Uterus (tissue), 4 donors: ENCODE data around the gene ANKDD1B. TPM values are rescaled to one million over a fixed set of nuclear protein-coding genes. Genes with fewer than 3 reads are reported as not detected.

Source experiments
- DNase-seq, 2 donors: peaks; one replicate each; pipeline ENCODE4 v3.0.0-alpha.2; 2019 to 2020
- H3K27ac ChIP-seq, 2 donors: fragments of 200-600 bp; sonication (generic); 1 replicate in 1 of 2; 2 replicates in 1 of 2; pipeline ENCODE4 v1.5.1; 2016 to 2018
- H3K27me3 ChIP-seq, 2 donors: fragments of 200-600 bp; sonication (generic); one replicate each; pipeline ENCODE4 v1.5.1; 2018 to 2019; ENCODE audit warnings: control low read depth in 1 of 2
- H3K36me3 ChIP-seq, 2 donors: fragments of 200-600 bp; sonication (generic); one replicate each; pipeline ENCODE4 v1.5.1; 2019; ENCODE audit warnings: control low read depth in 1 of 2
- H3K4me1 ChIP-seq, 2 donors: fragments of 200-600 bp; sonication (generic); one replicate each; pipeline ENCODE4 v1.5.1; 2018 to 2019; ENCODE audit warnings: control low read depth in 1 of 2
- H3K4me3 ChIP-seq, 2 donors: fragments of 200-600 bp; sonication (generic); 1 replicate in 1 of 2; 2 replicates in 1 of 2; pipeline ENCODE4 v1.5.1; 2018 to 2019; ENCODE audit warnings: mild to moderate bottlenecking in 1 of 2
- H3K9me3 ChIP-seq, 2 donors: fragments of 200-600 bp; sonication (generic); one replicate each; pipeline ENCODE4 v1.5.1; 2019; ENCODE audit warnings: control low read depth in 1 of 2
- CTCF ChIP-seq, 4 experiments: fragments of 200-600 bp in 2 of 4; fragments of 450-650 bp in 2 of 4; sonication (generic) in 2 of 4; IDR thresholded peaks; one replicate each; pipeline ENCODE4 v1.5.1; 2016 to 2019; ENCODE audit warnings: antibody characterized with exemption in 4 of 4, mild to moderate bottlenecking in 2 of 4, moderate library complexity in 1 of 4
- POLR2A ChIP-seq, 2 donors: fragments of 450-650 bp; IDR thresholded peaks; one replicate each; pipeline ENCODE4 v1.6.1; 2016; ENCODE audit warnings: antibody characterized with exemption in 2 of 2, mild to moderate bottlenecking in 1 of 2, moderate library complexity in 1 of 2
- intact Hi-C: fragments of 100-400 bp; cut with DNase I; formaldehyde crosslinking; loops from one replicate; pipeline ENCODE4 v1.15.1; 2023; ENCODE audit warnings: low total_unique reads
- total RNA-seq, 4 donors: library from RNA; depleted of rRNA in 3 of 4; stranded (reverse); fragments of >200 nt in 3 of 4; gene quantifications; one replicate each; pipeline versions ENCODE4 v1.1.0 to v1.2.4, GENCODE V29; 2014 to 2023
- donor health status: DM: yes; HTN: yes; CAD: no.

The ANKDD1B gene
- total RNA-seq, 4 donors from 2014 or later = 1.1 to 1.2 TPM; not detected in 2

GRCh38 chr5:75639535-75640311 lies 28.5 kb downstream of the ANKDD1B start:
- intact Hi-C loops = no loop called here
- TF ChIP-seq POLR2A (IDR thresholded peaks at IDR 0.05) (no peak), CTCF (IDR thresholded peaks at IDR 0.05) (no peak)
- Histone ChIP-seq H3K27me3 (no peaks in the 10 kb centered on the region), H3K9me3 (no peaks in the 10 kb centered on the region), H3K36me3 (no peaks in the 10 kb centered on the region), H3K4me3 (no peak overlapping the region), H3K27ac (no peak overlapping the region), H3K4me1 (no peaks in the 10 kb centered on the region)
- DNase-seq = no peak

- Histone ChIP-seq H3K4me1 (no peaks in the 10 kb centered on the region), H3K4me3 (no peak overlapping the region), H3K27me3 (no peaks in the 10 kb centered on the region), H3K9me3 (no peaks in the 10 kb centered on the region), H3K27ac (no peak overlapping the region), H3K36me3 (no peaks in the 10 kb centered on the region)
- intact Hi-C loops = no loop called here
- DNase-seq = no peak
- TF ChIP-seq POLR2A (IDR thresholded peaks at IDR 0.05) (no peak), CTCF (IDR thresholded peaks at IDR 0.05) (no peak)
Observed at GRCh38 chr5:75640395-75640794, 29.1 kb downstream of the ANKDD1B start.

- Histone ChIP-seq H3K36me3 (no peaks in the 10 kb centered on the region), H3K27me3 (no peaks in the 10 kb centered on the region), H3K27ac (no peak overlapping the region), H3K9me3 (no peaks in the 10 kb centered on the region), H3K4me3 (no peak overlapping the region), H3K4me1 (no peaks in the 10 kb centered on the region)
- DNase-seq = no peak
- intact Hi-C loops = no loop called here
- TF ChIP-seq POLR2A (IDR thresholded peaks at IDR 0.05) (no peak), CTCF (IDR thresholded peaks at IDR 0.05) (no peak)
Observed at GRCh38 chr5:75640826-75641225, 29.6 kb downstream of the ANKDD1B start.

- H3K36me3 ChIP-seq = no peaks in the 10 kb centered on the region
- intact Hi-C loops = no loop called here
- no peak overlapping the region for H3K4me3 ChIP-seq
- DNase-seq = no peak
- H3K4me1 ChIP-seq = no peaks in the 10 kb centered on the region
- no peak for TF ChIP-seq CTCF (IDR thresholded peaks at IDR 0.05)
- no peak overlapping the region for H3K27ac ChIP-seq
- H3K27me3 ChIP-seq = no peaks in the 10 kb centered on the region
- no peaks in the 10 kb centered on the region for H3K9me3 ChIP-seq
Observed at GRCh38 chr5:75648712-75649111, 37.5 kb downstream of the ANKDD1B start.

- DNase-seq = no peak
- TF ChIP-seq CTCF (IDR thresholded peaks at IDR 0.05) (no peak), POLR2A (IDR thresholded peaks at IDR 0.05) (no peak)
- no peak overlapping the region for H3K4me3 ChIP-seq
- H3K27ac ChIP-seq = no peak overlapping the region
- H3K9me3 ChIP-seq = no peaks in the 10 kb centered on the region
- no peaks in the 10 kb centered on the region for H3K36me3 ChIP-seq
- no peaks in the 10 kb centered on the region for H3K4me1 ChIP-seq
- intact Hi-C loops = no loop called here
- H3K27me3 ChIP-seq = no peaks in the 10 kb centered on the region
Observed at GRCh38 chr5:75651575-75652238, 40.5 kb downstream of the ANKDD1B start.
